HG03558 (cell line): ENCODE results near the gene ACSS1.

ENCODE experiments used
- ATAC-seq: cut with Tn5 transposase; IDR thresholded peaks from one replicate; pipeline ENCODE4 v1.9.1; 2021; ENCODE audit warnings: moderate number of reproducible peaks; ENCODE audit not compliant: unreplicated experiment; ENCODE audit errors: extremely low read depth

Gene ACSS1

DNA sequence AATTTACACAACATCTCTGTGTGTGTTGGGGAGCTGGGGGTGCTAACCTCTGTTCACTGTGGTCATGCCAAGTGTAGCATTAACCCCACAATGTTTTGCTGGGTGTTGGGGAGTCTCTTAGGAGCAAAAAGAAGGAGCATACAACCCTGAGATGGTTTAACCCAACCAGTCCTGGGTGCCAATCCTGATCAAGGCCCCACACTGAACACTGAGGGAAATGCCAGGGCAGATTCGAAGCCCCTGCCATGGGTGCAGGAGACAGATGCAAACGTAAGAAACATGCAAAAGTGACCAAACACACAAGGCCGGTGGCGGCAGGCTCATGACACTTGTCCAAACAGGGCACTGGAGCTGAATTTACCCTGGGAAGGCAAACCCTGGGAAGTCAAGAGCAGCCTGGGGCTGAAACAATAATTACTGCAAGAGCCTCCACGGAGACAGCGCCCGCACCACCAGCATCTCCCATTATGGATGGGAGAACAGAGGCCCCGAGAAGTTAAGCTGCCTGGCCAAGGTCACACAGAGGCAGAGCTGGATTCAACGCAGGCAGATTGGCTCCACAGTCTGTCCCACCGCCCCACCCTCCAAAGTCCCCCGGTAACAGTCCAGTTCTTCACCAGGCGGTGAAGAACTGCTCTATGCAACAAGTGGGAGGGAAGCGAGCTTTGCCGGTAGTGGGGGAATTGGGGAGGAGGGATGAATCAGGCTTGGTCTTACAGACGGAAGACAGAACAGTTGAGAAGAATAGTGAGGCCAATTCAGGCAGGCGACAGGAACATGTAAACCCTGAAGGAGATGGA is 8.5 kb downstream of the ACSS1 start:
- ATAC-seq, result no peak

DNA sequence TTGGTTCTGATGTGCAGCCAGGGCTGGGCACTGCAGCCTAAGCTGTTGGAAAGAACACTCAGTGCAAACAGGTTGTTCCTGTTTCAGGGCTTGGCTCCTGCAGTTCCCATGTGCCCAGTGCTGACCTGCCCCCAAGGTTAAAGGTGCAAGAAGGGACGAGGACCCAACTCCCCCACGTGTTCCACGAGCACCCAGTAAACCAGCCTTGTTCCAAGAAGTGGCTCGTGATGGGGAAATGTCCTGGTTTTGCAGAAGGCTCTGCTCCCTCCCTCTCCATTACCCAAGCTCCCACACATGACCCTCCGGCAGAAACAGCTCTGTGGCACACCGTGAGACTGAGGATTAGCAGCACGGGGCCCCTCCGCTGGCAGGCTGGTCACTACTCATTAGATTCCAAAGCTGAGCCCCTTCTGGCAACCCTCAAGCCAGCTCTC is 9.4 kb downstream of the ACSS1 start:
- no peak for ATAC-seq

DNA sequence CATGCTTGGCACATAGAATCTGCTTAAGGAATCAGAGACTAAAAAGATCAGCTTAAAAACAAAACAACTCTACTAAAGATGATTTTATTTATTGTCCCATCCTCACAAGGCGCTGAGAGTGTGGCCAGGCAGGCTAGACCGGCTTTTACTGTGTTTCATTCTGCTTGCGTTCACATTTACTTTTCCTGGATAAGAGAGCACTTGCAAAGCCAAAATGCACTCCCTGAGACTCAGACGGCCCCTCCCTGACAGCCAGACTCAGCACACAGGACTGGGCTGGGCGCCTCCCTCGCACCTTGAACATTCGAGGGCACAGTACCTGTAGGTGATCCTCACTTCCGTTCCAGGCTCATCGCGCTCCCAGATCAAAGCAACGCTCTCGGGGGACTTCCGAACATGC is 10.2 kb downstream of the ACSS1 start:
- ATAC-seq, result no peak

DNA sequence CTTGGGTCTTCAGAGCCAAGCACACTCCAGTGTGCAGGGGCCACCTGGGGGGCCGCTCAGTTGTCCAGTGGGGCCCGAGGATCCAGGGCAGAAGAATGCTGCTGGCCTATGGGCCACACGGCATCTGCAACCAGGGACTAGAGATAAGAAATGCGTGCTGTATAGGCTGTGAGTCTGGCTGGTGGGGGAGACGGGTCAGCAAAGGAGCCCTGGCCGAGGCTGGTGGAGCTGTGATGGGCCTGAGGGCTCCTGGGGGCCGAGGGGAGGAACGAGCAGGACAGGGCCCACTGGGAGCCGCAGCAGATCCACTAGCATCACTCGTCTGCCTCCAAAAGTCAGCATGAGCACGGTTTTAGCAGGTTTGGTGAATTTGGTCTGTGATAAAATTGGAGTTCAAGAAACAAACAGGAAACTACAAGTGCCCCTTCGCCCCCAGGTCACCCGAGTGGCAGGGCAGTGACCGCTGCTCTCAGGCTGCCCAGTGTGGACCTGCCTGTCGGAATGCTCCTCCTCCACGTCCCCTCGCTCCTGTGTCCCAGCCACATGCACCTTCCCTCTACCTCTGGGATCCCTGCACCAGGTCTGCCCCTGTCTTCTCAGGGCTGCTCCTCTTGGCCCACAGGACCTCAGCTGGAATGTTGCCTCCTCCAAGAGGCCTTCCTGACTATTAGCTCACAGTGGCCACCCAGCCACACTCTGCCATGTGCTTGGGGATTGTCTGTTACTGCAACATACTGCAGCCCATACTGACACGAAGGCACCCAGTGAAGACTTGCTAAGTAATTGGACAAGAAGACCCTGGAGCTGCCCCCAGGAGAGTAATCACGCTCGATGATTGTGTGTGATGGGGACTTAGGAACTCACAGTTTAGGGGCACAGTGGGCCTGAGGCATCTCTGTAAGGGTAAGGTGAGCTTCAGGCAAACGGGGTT is 10.9 kb downstream of the ACSS1 start:
- ATAC-seq, result no peak

DNA sequence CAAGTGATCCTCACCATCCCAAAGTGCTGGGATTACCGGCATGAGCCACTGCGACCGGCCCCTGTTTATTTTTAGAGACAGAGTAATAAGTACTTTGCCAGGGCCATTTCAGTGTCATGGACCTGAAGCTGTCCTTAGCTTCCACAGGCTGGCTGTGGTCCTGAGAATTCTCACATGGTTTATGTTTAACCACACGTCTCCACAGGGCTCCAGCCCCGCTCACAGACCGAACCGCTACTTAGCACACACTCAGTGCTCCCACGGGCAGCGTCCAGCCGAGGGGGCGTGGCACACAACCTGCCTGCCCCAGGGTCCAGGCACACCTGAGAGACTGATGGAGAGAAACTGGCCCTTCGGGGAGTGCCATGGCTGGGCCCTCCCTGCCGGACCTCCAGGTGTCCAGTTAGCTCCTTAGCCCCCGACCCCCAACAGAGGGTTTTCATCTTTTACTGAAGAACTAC is 11.7 kb downstream of the ACSS1 start:
- ATAC-seq, result no peak

GRCh38 chr20:25045343-25045712 is 12.6 kb downstream of the ACSS1 start:
- ATAC-seq, result no peak

GRCh38 chr20:25044660-25045342 is 13.1 kb downstream of the ACSS1 start:
- ATAC-seq, result no peak

DNA sequence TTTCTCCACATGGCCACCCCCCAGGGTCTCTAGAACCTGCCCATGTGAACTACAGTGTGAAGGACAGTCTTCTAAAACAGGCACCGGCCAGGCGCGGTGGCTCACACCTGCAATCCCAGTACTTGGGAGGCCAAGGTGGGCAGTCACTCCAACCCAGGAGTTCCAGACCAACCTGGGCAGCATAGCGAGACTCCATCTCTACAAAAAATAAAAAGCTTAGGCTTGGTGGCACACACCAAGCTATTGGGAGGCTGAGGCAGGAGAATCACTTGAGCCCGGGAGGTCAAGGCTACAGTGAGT is 13.7 kb downstream of the ACSS1 start:
- ATAC-seq, result no peak

DNA sequence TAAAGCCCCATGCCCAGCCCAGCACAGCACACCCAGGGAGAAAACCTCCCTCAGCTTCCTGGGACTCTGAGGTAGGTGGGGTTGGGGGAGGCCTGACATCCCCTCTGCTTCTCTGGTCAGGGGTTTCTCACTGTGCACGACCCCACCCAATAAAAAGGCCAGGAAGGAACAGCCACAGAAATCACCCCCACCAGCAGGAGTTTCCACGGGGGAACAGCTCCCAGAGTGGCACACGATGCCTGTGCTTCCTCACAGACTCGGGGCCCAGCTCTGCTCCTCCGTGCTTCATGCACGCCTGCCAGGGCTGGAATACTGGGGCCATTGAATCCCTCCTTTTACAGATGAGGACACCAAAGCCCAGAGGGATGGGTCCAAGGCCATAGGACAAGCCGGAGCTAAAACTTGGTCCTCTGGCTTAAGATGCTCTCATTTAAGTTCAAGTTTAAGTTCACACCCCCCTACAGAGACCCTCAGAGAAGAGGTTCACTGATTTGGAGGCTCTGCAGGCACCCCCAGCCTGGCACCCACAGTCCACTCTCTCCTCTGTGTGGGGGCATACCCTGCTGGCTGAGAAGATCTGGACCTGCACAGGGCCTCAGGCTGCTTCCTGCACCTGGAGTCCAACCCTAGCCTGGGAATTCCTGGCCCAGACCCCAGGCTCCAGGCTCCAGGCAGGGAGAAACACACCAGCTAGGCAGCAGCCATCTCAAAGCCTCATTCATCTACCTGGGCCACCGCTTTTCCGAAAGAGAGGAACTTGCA is 14.3 kb downstream of the ACSS1 start:
- ATAC-seq, result no peak

DNA sequence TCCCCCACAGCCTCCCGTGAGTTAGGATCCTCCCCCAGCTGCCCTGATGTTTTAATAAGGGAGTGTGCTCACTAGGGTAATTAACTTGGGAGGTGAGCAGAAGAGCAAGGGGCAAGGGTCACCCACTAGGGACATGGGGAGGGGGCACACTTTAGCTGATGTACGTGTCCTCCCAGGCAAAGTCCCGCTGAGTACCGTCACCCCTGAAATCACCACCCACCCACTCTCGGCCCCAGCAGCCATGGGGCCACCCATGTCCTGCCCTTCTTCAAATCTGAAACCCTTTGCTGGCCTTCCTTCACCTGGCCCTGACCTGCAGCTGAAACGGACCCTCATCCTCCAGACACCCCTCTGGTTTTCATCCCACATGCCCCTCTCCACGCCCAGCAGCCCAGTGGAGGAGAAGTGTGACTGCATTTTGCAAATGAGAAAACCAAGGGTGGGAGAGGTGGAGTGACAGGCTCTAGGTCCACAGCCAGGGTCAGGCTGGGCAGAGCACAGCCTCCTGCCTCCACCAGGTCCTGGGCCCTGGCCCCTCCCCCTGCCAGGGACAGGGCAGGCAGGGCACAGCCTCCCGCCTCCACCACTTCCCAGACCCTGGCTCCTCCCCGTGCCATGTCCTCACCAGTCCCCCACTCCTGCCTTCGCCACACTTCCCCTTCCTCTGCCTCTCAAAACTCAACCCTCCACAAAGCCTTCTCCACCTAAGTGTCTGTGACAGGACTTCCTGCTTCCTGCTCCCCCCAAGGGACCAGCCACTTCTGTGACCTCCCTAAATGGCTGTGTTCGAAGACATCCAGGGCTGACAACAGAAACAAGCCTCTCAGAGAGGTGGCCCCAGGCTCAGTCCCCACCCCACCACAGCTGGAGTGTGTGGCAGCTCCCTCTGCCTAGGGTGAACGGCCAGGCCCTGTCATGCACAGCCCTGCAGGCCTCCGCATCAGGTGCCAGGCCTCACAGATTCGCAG is 15.1 kb downstream of the ACSS1 start:
- ATAC-seq, result peak; percentile 96

GRCh38 chr20:25041813-25042530 is 16.0 kb downstream of the ACSS1 start:
- ATAC-seq, result no peak

DNA sequence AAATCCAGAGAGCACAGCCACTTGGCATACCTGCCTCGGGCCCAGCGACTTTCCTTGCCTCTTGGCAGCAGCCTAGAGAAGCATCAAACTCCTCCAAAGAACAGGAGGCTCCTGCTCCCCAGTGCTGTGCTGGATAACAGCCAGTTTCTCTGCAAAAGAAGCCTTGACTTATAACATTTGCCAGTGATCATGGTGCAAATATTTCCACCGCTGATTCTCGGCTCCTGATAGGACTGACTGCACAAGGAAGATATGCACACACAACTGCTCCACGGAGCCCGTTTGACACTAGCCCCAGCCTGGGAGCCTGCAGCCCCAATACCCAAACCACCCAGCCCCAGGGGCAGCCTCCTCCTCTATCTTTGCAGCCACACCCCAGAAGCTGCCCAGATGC is 17.5 kb downstream of the ACSS1 start:
- no peak for ATAC-seq

- no peak for ATAC-seq
These were observed 18.1 kb downstream of the ACSS1 start for GRCh38 chr20:25039697-25040437.

DNA sequence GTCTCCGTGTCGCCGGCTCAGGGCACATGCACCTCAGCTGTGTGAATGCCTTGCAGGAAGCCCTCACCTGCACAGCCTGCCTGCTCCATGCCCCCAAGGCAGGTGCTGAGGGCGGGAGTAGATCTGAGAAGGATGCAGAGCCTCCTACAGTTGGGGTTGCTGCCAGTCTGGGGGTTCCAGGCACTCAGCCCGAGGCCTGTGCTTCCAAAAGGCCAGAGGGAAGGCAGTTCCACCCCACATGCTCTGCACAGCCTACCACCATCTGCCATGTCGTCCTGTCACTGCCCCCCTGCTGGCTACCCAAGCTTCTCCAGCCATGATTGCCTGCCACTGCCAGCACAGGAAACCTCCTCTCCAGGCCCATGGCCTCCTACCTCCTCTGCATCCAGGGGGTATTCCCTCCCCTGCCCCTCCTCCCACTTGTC is 19.3 kb downstream of the ACSS1 start:
- ATAC-seq, result no peak

GRCh38 chr20:25038103-25038410 is 19.9 kb downstream of the ACSS1 start:
- no peak for ATAC-seq

DNA sequence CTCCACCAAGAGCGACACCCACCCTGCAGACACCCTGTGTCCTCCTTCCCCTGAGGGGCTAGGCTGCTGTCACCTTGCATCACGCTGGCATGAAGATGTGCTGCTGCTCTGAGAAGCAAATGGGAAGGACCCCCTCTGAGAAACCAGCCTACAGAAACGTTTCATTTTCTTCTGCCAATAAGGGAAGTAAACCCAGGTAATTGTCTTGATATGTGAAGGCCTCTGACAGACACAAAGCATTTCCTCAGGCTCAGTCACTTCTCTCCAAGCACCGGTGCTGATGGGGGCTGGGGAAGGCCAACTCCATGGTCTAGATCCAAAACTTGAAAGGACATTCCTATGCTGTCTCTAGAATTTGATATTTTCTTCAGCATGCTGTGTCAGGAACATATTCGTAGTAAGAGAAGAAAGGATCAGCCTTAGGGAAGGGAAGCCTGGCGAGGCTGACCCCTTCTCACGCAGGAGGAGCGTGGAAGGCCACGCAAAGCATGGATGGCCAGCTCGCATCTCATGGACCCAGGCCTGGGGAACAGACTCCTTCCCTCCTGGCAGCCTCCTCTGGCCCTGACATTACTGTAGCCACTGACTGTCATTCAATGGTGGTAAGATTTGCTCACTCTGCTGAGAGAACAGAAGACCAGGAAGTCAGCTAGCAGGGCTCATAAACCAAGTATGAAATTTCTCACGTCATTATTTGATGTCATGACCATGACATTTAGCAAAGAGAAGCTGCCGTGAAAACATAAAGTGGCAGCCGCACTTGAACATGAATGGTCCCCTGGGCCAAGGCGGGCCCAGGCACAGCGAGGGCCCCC is 20.4 kb downstream of the ACSS1 start:
- no peak for ATAC-seq

DNA sequence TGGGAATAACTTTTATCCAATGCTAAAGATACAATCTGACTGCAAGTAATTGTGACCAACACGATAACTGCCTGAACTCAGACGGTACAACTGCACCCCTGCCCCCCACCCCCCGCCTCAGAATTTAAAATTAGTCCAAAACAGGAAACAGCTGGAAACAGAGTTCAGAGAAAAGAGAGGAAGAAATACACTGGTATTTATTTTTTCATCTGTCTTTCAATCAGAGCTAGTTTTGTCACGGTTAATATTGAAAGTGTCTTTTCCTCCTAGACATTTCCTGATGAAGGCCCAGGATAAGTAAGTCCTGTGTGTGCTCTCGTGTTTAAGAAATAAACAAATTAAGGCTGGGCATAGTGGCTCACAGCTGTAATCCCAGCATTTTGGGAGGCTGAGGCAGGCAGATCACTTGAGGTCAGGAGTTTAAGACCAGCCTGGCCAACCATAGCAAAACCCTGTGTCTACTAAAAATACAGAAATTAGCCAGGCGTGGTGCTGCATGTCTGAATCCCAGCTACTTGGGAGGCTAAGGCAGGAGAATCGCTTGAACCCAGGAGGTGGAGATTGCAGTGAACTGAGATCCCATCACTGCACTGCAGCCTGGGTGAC is 21.5 kb downstream of the ACSS1 start:
- ATAC-seq, result no peak
